Brain microvascular endothelial cell (primary cell): Measurements from ENCODE around the gene MUC2.

ENCODE experiments used
- DNase-seq: peaks from one replicate; pipeline ENCODE4 v3.0.0-alpha.2; 2020
- H3K27ac ChIP-seq: fragments of 250-450 bp; sonication (Bioruptor Pico); 2 replicates; pipeline ENCODE4 v1.5.1; 2020; ENCODE audit warnings: mild to moderate bottlenecking, moderate library complexity
- H3K27me3 ChIP-seq: fragments of 250-450 bp; sonication (Bioruptor Pico); replicated peaks from 2 replicates; pipeline ENCODE4 v1.5.1; 2020; ENCODE audit warnings: mild to moderate bottlenecking
- H3K36me3 ChIP-seq: fragments of 250-450 bp; sonication (Bioruptor Pico); replicated peaks from 2 replicates; pipeline ENCODE4 v1.5.1; 2020; ENCODE audit warnings: mild to moderate bottlenecking
- H3K4me3 ChIP-seq: 2 replicates; pipeline ENCODE4 v1.5.1; 2011; ENCODE audit warnings: low read depth, mild to moderate bottlenecking, control low read depth, low read length, moderate library complexity
- CTCF ChIP-seq: IDR thresholded peaks from 2 replicates; pipeline ENCODE4 v1.5.1; 2011; ENCODE audit warnings: low read depth, mild to moderate bottlenecking, moderate library complexity, low read length, control low read depth, inconsistent platforms; ENCODE audit errors: missing control alignments
- in situ Hi-C: cut with HindIII; loops from 2 replicates; pipeline ENCODE4 v1.10.0; 2017; ENCODE audit warnings: low sequenced_read_pairs, low pct_ligation_motif_present

The MUC2 gene

DNA sequence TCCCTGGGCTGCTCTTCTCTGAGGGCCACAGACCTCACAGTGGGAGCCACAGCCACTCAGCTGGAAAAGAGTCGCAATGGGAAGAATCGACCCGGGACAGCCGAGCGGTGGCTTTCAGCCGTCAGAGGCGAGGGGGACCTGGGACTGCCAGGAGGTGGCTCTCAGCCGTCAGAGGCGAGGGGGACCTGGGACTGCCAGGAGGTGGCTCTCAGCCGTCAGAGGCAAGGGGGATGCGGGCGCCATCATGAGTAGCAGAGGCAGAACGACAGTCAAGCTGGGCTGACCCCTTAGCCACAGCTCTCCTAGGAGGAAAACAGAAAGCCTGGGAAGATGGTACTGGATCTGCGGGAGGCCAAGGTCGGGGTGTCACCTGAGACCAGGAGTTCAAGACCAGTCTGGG is 14.9 kb upstream of the MUC2 start:
- TF ChIP-seq CTCF: no peak
- no peak for DNase-seq
- in situ Hi-C loops: no loop called here

DNA sequence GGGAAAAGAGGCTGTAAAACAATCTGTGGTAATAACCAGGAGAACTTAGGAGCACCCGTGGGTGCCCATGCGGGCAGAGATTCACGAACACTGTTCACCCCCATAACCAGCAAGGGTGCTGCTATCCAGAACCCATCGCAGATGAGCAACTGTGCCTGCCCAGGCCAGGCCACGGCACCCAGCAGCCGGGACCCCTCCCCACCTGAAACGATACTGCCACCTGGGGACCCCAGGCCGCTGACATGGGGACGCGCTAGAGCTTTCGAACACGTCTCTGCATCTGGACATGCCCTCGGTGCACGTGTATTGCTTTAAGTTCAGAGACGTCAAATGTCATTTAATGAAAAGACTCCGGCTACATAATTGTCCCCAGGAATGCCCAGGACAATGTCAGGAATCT is 14.3 kb upstream of the MUC2 start:
- Histone ChIP-seq H3K4me3 (no peak overlapping the region), H3K27ac (no peak overlapping the region), H3K27me3 (no peaks in the 10 kb centered on the region), H3K36me3 (no peaks in the 10 kb centered on the region)
- in situ Hi-C loops: no loop called here
- no peak for DNase-seq
- no peak for TF ChIP-seq CTCF

More for the DNA sequence above, 14.9 kb upstream of the MUC2 start:
- H3K27me3 ChIP-seq: no peaks in the 10 kb centered on the region
- no peak overlapping the region for H3K27ac ChIP-seq
- no peak overlapping the region for H3K4me3 ChIP-seq
- H3K36me3 ChIP-seq: no peaks in the 10 kb centered on the region

DNA sequence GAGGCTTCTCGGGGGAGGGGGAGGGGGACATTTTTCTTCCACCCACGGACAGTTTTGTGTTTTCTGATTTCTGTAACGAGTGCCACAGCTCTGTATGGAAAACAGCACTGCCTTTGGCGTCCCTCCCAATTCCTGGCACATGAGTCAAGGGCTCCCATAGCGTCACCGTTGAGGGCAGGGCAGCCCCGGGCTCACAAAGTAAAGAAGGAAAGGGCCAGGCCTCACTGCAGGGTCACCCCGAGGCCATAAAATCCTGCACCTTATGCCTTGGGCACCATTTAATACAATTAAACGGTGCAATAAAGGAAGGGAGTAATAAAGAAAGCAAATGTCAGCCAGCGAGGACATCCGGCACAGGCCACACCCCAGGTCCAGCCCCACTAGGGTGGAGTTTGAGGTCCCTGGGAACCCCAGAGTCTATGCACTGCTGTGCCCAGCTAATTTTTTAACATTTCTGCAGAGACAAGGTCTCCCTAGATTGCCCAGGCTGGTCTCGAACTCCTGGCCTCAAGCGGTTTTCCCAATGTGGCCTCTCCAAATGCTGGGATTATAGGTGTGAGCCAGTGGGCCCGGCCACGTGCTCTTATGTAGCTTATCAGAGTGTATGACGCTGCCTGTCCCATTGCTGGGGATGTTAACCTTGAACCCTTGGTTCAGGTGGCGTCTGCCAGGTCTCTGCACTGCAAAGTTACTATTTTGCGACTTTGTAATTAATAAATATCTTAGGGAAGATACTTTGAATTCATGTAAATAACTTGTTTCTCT is 13.6 kb upstream of the MUC2 start:
- H3K27ac ChIP-seq: no peak overlapping the region
- TF ChIP-seq CTCF: no peak
- H3K27me3 ChIP-seq: no peaks in the 10 kb centered on the region
- DNase-seq: peak; percentile 83
- no peaks in the 10 kb centered on the region for H3K36me3 ChIP-seq
- H3K4me3 ChIP-seq: no peak overlapping the region
- in situ Hi-C loops: no loop called here

- H3K36me3 ChIP-seq: no peaks in the 10 kb centered on the region
- TF ChIP-seq CTCF: no peak
- no peak overlapping the region for H3K27ac ChIP-seq
- in situ Hi-C loops: no loop called here
- DNase-seq: no peak
- no peaks in the 10 kb centered on the region for H3K27me3 ChIP-seq
- H3K4me3 ChIP-seq: no peak overlapping the region
These were observed 12.4 kb upstream of the MUC2 start for GRCh38 chr11:1062075-1062820.

DNA sequence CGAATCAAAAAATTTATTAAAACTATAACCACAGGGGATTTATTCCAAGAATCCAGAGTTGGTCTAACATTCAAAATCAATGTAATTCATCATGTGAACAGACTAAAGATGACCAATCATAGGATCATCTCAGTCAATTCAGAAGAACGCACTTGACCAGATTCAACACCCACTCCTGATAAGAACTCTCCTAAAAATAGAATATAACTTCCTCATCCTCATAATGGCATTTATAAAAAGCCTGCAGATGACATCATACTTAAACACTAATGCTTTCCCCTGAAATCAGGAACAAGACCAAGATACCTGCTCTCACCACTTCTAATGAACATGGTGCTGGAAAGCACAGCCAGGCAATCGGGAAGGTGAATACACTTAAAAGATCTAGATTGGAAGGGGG is 10.5 kb upstream of the MUC2 start:
- in situ Hi-C loops: no loop called here
- Histone ChIP-seq H3K36me3 (no peaks in the 10 kb centered on the region), H3K27me3 (no peaks in the 10 kb centered on the region), H3K27ac (no peak overlapping the region), H3K4me3 (no peak overlapping the region)
- no peak for TF ChIP-seq CTCF
- DNase-seq: peak; percentile 12
